Erythroblast (primary cell): ENCODE measurements around the gene NEBL.

ENCODE experiments used
- GATA1 ChIP-seq: IDR thresholded peaks from 2 replicates; pipeline ENCODE4 v1.6.1; 2011; ENCODE audit warnings: low read depth, mild to moderate bottlenecking, control low read depth, low read length, moderate library complexity
- POLR2A ChIP-seq: IDR thresholded peaks from 2 replicates; pipeline ENCODE4 v1.6.1; 2011; ENCODE audit warnings: mild to moderate bottlenecking, low read length

DNA sequence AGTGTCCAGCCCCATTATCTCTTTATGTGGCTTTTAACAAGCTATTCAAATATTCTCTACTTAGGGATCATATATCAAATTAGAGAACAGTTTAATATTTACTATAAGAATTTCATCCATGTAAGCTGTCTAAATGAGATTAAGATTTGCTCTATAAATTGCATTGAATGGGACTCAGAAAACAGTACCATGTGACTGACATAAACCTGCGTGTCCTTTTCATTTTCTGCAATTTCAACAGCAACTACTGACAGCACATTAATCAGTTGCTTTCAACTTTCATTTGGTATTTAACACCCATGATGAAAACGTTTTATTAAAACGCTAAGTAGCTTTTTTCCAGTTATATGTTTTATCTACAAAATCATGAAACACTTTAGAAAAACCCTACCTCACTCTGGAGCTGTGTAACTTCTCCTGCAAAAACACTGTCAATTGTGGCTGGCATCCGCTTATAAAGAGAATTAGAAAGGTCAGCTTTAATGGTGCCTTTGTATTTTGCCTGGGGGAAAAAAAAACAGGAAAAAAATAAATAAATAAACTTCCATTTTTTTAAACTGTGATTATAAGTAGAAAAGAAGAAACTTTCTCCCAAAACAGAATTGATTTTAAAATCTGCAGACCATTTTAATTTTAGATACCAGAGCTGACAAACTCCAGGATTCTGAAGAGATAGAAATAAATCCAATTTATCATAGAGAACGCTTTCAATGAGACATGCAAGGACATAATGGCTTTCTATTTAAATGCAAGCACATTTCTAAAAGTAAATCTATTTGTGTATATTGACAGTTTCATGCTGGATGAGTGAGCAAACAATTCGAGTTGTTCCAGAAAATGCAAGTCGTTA is 9.2 kb downstream of the NEBL start:
- TF ChIP-seq POLR2A (no peak), GATA1 (no peak)
